Caki2 (cell line): ENCODE measurements around the gene KIRREL2. TPM values are rescaled to one million over a fixed set of nuclear protein-coding genes. Genes with fewer than 3 reads are reported as not detected.
"Not testable (repeated sequence)": the region's sequence is repeated elsewhere in the genome, so short reads cannot be mapped to it uniquely, and the experiment has no call there.

Experiments
- DNase-seq: peaks from one replicate; pipeline ENCODE4 v3.0.0-alpha.2; 2015; ENCODE audit warnings: low read depth
- in situ Hi-C: cut with HindIII; loops from 2 replicates; pipeline ENCODE4 v1.10.0; 2016; ENCODE audit warnings: low sequenced_read_pairs, low pct_unique_long_range_greater_than_20kb, mixed read lengths
- total RNA-seq: library from RNA; depleted of rRNA; stranded (reverse); fragments of >200 nt; shearing (Covaris generic); gene quantifications from 2 replicates; pipeline ENCODE4 v1.2.3, GENCODE V29; 2014; ENCODE audit warnings: low replicate concordance; rRNA removed

KIRREL2 gene
- total RNA-seq, 1 experiment from 2014 or later: not detected

- in situ Hi-C loops: no loop called here
- DNase-seq: no peak
These were observed 48.5 kb downstream of the KIRREL2 start for GRCh38 chr19:35905178-35905727.

DNA sequence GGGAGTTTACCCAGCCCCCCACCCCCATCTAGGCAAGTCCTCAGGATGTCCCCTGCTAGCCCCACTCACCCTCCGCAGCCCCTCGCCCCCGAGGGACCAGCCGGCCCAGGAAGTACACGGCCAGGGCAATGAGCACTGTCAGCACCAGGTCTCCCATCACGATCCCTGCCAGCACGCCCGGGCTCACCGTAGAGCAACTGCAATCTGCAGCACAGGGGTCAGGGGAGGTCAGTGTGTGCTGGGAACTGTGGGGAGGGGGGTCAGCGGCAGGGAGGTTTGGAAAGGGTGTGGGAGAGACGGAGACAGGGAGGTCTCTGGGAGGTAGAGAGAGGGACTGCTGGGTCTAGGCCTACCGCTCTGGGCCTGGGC is 50.6 kb downstream of the KIRREL2 start:
- DNase-seq: no peak
- in situ Hi-C loops: no loop called here

DNA sequence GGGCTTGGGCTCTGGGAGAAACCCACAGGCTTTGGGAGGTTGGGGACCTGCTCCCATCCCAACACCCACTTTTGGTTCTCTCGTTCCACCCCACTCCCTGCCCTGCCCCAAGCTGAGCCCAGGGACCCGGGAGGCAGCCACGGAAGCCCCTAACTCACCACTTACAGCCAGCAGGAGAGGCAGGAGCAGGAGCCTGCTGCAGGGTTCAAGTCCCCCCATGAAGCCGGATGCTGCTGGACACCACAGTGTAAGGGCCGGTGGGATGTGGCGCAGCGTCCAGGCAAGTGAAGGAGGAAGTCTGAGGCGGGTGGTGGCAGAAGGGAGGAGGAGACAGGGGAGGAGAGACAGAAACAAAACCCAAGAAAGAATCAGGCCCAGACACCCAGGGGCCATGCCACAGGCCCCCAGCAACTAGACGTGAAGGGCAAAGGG is 51.3 kb downstream of the KIRREL2 start, which contains the start of gene TYROBP:
Gene TYROBP (minus strand): TSS at position 286 of the 432 bp plus-strand sequence. CDS start 67 bp downstream, at position 219.
- in situ Hi-C loops: no loop called here

DNA sequence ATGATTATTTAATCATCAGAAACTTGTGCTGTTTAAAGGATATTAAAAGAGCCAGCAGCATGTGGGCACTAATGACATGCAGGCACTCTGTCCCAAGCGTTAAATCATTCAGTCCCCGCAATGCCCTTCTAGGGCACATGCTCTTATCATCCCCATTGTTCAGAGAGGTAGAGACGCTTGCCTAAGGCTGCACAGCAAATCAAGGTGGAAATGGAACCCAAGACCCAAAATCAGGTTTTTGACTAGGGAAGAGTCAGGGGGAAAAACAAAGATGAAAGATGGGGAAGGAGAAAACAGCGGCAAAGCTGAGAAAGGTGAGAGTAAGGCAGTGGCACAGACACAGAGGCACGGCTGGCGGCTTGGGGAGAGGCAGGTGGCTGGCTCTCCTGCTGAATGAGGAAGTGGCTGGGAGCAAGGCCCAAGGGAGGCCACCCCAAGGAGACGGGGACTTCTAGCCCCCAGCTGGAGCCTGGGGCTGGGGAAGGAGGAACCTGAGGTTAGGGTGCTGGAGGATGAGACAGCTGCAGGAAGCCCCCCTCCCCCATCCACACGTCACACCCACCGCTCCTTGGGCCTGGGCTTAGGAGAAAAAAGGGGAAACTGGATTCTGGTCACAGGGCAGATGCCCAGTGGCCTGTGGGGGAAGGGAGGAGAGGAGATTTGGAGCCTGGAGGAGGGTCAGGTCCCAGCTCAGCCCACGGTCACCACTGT is 52.4 kb downstream of the KIRREL2 start:
- in situ Hi-C loops: no loop called here

More for the DNA sequence above, 51.3 kb downstream of the KIRREL2 start, which contains the start of gene TYROBP:
- no peak for DNase-seq

DNA sequence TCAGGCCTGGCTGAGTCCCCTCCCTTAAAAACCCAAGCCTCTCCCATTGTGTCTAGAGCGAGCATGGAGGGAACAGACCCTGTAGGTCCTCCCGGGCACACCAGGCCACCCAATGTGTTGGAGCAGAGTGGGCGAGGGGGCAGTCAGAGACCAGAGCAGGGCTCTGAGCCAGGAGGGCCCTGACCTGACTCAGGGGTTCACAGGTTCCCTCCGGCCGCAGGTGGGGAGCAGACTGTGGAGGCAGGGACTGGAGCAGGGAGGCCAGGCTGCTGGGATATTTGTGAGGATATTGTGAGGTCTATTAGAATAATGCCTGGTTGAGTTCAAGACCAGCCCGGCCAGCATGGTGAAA is 52.9 kb downstream of the KIRREL2 start:
- in situ Hi-C loops: no loop called here
- no peak for DNase-seq

More for the DNA sequence above, 52.4 kb downstream of the KIRREL2 start:
- no peak for DNase-seq

- in situ Hi-C loops, DNase-seq: not testable (repeated sequence)
These were observed 53.6 kb downstream of the KIRREL2 start for GRCh38 chr19:35910355-35910754.

DNA sequence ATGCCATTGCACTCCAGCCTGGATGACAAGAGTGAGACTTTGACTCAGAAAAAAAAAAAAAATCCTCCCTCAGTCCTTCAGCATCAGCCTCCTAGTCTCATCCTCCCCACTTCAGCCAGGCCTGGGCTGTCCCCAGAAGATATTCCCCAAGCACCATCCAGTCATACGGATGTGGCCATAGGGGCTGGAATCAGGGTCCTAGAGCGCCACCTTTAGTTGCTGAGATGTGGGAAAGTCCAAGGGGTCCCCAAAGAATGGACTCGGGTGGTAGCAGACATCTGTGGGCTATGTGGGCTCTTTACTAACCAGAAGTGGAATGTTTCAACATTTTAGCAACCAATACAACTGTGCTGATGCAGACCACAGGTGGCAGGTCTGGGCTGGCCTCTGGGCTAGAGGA is 54.5 kb downstream of the KIRREL2 start:
- in situ Hi-C loops: no loop called here
- DNase-seq: no peak

DNA sequence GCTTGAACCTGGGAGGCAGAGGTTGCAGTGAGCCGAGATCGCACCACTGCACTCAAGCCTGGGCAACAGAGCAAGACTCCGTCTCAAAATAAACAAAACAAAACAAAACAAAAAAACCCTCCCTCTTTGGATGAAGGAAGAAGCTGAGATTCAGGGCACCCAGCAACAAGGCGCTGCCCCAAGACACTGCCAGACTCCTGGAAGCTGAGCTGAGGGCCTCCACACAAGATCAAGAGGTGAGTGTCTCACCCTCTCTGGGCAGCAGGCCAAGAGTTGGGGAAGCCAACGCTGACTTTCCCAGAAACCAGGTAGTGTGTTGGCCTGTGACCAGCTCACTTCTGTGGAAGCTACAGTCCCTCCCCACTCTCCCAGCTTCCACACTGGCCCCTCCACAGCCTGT is 55.1 kb downstream of the KIRREL2 start:
- DNase-seq: peak; percentile 73
- in situ Hi-C loops: no loop called here

- in situ Hi-C loops: no loop called here
- peak; percentile 27 for DNase-seq
These were observed 56.9 kb downstream of the KIRREL2 start for GRCh38 chr19:35913589-35913988.

- in situ Hi-C loops: no loop called here
- no peak for DNase-seq
These were observed 58.7 kb downstream of the KIRREL2 start for GRCh38 chr19:35915443-35915842.

Other genes with a start within 250 kb of the KIRREL2 start
- gene HAUS5, start 244.2 kb upstream of the KIRREL2 start, total RNA-seq: 28.8 and 34.4 TPM in 2 replicates
- gene RBM42, start 227.9 kb upstream of the KIRREL2 start, total RNA-seq: 171 and 180 TPM in 2 replicates
- gene ETV2, start 215.2 kb upstream of the KIRREL2 start, total RNA-seq: 0.64 TPM in 1 of 2 replicates, not detected in the other
- 438 and 558 TPM in 2 replicates for gene COX6B1, start 208.6 kb upstream of the KIRREL2 start, total RNA-seq
- gene UPK1A, start 190.4 kb upstream of the KIRREL2 start, total RNA-seq: not detected in 2 replicates
- not detected in 2 replicates for gene ZBTB32, start 152.4 kb upstream of the KIRREL2 start, total RNA-seq
- 2.8 and 12.9 TPM in 2 replicates for gene KMT2B, start 138.9 kb upstream of the KIRREL2 start, total RNA-seq
- 10.1 and 18.1 TPM in 2 replicates for gene IGFLR1, start 114.5 kb upstream of the KIRREL2 start, total RNA-seq
- 7.1 and 14.1 TPM in 2 replicates for gene U2AF1L4, start 111.5 kb upstream of the KIRREL2 start, total RNA-seq
- 151 and 186 TPM in 2 replicates for gene PSENEN, start 111.3 kb upstream of the KIRREL2 start, total RNA-seq
- 7.4 and 15.5 TPM in 2 replicates for gene LIN37, start 108.3 kb upstream of the KIRREL2 start, total RNA-seq
- gene HSPB6, start 99.9 kb upstream of the KIRREL2 start, total RNA-seq: not detected in 2 replicates
- gene PROSER3, start 98.7 kb upstream of the KIRREL2 start, total RNA-seq: 8.0 and 9.8 TPM in 2 replicates
- gene ARHGAP33, start 81.3 kb upstream of the KIRREL2 start, total RNA-seq: 2.2 and 3.5 TPM in 2 replicates
- 0.17 TPM in 1 of 2 replicates, not detected in the other for gene PRODH2, start 44.1 kb upstream of the KIRREL2 start, total RNA-seq
- 0.41 and 0.88 TPM in 2 replicates for gene NPHS1, start 4.4 kb upstream of the KIRREL2 start, total RNA-seq
- 53.9 and 58.7 TPM in 2 replicates for gene APLP1, start 11.7 kb downstream of the KIRREL2 start, total RNA-seq
- gene NFKBID, start 43.6 kb downstream of the KIRREL2 start, total RNA-seq: 4.8 and 5.8 TPM in 2 replicates
- 0.88 TPM in 1 of 2 replicates, not detected in the other for gene HCST, start 45.6 kb downstream of the KIRREL2 start, total RNA-seq
- not detected in 2 replicates for gene TYROBP, start 51.4 kb downstream of the KIRREL2 start, total RNA-seq
- gene LRFN3, start 79.5 kb downstream of the KIRREL2 start, total RNA-seq: 4.4 and 9.7 TPM in 2 replicates
- 54.3 and 64.8 TPM in 2 replicates for gene SDHAF1, start 138.3 kb downstream of the KIRREL2 start, total RNA-seq
- gene SYNE4, start 151.9 kb downstream of the KIRREL2 start, total RNA-seq: 1.4 TPM in 1 of 2 replicates, not detected in the other
- 41.7 and 47.3 TPM in 2 replicates for gene ALKBH6, start 157.3 kb downstream of the KIRREL2 start, total RNA-seq
- 1.1 and 2.3 TPM in 2 replicates for gene CLIP3, start 176.0 kb downstream of the KIRREL2 start, total RNA-seq
- gene THAP8, start 197.4 kb downstream of the KIRREL2 start, total RNA-seq: 3.6 and 11.7 TPM in 2 replicates
- 8.5 and 10.3 TPM in 2 replicates for gene WDR62, start 198.0 kb downstream of the KIRREL2 start, total RNA-seq